GM19351 (cell line): Measurements from ENCODE around the gene PCDH19.

Experiments
- ATAC-seq: cut with Tn5 transposase; IDR thresholded peaks from one replicate; pipeline ENCODE4 v1.9.1; 2021; ENCODE audit warnings: mild to moderate bottlenecking, moderate library complexity; ENCODE audit not compliant: unreplicated experiment

Gene PCDH19

DNA sequence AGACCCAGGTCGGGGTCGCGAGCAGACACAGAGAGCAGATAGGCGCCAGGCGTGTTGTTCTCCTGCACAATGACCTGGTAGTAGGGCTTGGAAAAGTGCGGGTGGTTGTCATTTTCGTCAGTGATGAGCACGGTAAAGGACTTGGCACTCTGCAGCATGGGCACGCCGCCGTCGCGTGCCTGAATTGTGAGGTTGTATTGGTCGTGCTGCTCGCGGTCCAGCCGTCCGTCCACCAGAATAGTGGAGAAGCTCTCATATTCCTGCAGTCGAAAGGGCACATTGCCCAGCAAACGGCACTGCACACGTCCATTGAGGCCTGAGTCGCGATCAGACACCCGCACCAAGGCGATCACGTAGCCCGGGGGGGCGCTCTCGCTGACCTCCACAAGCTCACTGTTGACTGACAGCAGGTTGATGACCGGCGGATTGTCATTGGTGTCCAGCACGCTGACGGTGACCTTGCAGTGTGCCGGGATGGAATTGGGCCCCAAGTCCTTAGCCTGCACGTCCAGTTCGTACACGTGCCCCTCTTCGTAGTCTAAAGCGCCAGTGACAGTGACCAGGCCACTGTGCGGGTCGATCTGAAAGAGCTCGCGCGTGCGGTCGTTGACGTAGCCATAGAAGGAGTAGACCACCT is 2.8 kb downstream of the PCDH19 start:
- no peak for ATAC-seq

DNA sequence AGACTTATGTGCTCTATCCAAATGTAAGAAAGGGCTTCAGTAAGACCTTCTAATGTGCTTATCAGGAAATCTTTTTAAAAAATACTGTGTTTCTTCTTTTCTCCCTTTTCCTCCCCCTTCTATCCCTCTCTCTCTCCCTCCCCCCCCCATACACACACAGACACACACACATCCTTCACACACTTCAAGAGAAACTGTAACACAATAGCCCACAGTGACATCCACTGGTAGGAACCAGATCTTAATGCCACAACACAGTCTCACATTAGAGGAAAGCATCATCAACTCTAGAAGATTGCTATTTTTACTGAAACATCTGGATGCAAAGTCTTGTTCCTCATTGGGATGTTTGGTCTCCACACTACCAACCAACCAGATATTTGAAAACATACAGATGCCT is 4.6 kb downstream of the PCDH19 start:
- ATAC-seq = no peak

DNA sequence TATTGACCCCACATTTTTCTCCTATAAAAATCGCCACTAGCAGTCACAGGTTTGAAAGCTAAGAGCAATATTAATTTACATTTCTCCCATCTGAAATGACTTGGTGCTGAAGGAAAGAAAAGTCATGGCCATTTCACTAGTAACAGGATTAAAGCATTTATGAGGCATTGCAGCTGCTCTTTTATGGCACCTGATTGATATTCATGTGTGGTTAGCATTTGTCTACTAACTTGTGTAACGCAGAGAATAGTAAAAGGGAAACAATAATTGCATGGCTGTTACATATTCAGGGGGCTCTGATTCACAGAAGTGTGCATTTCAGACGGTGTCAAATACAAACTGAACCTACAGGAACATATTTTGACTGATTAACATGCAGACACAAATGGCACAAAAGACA is 5.2 kb downstream of the PCDH19 start:
- ATAC-seq = no peak

DNA sequence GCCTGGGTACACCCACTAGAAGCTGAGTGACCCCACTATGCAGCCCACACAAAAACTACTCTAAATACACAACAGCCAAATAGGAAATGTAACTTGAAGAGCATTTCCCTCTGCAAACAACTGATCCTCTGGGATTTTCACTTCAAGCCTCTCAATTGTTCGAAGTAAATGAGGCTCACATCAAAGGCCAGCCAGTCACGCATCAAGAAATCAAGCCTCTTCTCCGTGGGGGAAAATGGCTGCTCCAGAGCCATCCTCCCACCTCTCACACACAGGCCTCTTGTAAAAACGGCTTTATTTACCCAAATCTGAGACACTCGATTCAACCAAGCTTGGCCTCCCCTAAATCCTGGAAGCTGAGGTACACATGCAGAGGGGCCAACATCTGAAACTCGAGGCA is 14.3 kb downstream of the PCDH19 start:
- no peak for ATAC-seq

DNA sequence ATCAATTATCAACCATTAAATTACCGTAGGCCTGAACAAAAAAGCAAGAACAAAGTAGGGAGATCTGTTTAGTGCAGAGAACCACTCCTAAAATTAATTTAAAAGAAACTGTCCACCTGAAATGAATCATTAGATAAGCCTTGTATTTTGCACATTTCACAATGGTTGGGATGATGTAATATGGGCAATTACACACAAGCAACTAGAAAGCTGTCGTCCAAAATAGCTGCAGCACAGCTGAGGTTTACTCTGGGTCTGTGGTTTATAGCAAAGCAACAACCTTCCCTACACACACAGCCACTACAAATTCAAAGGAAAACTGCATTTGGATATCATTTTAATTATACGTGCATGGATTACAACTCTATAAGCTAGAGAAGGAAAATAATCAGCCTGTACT is 28.5 kb downstream of the PCDH19 start:
- ATAC-seq = no peak

DNA sequence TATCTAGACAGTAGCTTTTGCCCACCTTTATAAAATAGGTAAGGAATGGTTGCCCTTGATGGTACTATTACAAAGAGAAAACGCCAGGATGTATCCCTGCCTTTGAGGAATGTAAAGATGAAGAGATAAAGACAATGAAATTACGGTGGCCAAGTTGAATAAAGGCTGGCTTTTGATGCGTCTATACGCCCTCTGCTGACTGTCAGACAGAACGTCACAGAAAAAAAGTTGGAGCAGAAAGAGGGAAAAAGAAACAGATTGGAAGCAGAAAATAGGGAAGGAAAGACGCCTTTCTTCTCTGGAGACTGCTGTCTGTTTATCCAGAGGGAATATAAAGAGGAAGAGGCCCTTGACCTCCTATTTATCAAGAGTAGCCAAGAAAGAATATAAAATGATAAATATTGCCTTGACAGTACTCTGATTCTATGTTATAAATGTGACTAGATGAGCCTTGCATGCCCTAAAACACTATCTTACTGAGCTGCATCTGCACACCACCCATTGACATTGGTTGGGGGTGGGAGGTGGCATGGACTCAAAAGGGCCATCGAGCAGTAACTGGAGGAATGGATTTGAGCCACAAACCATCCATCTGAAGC is 30.6 kb downstream of the PCDH19 start:
- ATAC-seq = no peak

DNA sequence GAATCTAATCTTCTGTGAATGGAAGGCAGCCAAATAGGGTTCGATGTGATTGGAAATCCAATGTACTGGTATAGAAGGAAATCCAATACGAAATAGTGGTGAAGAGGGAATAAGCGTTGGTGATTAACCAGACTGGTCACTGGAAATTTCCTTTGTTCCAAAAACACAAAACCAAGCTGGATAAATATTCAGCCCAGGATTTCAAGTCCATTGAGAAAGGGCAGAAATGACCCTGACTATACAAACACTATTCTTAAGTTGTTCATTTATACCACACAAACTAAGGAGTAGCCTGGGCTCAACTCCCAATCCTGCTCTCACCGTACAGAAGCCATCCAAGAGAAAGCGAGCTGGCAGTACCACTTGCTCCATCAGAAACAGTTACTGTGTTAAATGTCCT is 32.2 kb downstream of the PCDH19 start:
- ATAC-seq = no peak

DNA sequence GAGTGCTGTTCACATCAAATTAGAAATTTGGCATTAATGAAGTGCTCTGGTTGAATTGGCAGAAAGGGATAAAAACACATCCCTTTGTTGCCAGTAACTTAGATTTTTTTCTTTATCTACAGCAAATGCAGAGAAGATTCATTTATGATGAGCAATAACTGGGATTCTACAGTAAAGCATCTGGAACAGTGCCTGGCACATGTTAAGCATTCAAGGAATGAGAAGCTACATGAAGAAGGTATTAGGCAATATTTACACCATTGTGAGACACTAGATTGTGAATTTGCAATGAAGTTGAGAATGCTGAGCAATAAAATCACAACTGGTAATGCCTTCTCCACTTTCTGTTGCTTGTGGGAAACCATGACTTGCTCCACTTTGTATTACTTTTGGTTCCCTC is 33.5 kb downstream of the PCDH19 start:
- no peak for ATAC-seq

DNA sequence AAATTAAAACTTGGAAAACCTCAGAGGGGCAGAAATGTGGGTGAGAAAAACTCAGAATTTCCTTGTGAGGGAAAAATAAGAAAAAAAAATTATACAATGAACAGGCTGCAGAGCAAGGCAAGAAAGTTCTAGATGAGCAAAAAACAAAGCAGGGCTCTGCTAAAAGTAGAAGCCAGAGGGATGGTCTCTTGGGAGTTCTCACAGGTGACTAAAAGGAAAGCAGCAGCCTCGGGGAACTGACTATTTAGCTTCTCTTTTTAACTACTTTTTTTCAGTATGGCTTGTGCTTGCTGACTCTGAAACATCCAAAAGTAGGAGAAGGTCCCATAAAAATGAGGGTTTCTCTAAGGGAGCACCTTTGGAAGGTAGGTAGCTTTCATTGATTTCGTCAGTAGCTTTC is 36.4 kb downstream of the PCDH19 start:
- ATAC-seq = no peak

DNA sequence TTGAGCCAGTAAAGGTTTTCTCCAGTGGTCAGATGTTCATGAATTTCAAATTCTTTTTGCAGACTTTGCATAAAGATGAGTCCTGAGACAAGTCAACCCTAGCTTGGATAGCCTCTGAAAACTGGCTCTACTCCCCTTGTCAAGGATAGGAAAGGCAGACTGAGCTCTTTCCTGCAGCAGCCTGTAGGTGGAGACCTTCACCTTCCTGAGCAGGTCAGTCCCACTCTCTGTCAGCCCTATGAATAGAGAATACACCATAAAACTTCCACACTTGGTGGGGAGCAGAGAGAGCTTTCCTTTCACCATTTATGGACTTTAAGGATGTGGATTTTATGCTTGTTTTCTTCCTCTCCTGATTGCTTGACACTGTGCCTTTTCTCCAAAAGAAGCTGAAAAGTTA is 41.9 kb downstream of the PCDH19 start:
- peak; percentile 81 for ATAC-seq

DNA sequence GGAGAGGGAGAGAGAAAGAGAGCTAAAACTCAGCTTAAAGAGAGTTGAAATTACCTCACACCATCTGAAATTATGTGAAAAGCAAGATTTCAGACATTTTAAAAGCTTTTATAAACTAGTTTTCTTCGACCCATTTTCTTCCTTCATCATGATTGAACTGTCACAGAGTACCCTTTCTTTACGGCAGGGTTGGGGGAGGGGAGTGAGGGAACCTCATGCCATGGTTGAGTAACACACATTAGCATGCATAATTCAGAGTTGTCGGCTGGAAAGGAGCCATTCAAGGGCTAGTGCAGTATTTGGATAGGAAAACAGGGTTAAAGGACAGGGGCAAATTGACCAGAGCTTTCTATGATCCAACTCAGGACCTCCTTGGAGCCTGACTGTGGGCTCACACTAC is 46.2 kb downstream of the PCDH19 start:
- no peak for ATAC-seq

DNA sequence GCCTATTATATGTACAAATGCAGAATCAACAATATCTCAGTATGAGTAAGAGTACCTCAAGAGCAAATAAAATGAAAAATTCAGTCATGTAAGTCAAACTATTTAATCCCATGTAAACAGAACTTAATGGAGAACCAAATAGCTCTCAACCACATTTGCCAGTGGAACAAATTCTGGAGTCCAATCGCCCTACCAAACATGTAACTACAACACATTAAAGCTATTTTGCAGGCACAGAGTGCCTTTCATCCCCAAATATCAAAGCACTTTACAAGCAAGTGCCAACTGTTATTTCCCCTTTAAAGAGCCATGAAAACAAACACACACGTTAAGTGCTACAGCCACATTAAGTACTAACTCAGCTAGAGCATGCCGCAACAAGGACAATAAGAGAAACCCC is 51.3 kb downstream of the PCDH19 start:
- ATAC-seq = no peak

DNA sequence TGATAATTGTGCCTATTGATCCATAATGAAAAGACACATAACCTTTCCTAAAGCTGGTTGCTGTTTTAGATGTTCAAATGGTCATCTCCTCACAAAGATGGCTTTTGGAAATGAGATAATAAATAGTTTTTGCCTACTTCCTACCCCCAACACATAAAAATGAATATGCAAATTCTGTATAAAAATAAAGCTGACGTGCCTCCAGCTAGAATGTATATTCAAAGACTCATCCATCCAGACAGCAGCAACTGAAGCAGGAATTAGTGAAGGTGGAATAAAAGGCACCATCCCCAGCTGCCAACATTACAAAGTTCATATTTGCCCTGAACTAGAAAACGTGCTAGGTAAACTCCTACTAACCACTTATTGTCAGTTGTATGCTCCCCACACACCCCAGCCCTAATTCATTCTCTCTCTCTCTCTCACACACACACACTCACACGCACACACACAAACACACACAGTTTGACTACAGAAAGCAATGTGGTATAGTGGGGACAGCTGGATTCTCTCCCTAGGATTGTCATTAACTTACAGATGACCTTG is 53.6 kb downstream of the PCDH19 start:
- no peak for ATAC-seq

DNA sequence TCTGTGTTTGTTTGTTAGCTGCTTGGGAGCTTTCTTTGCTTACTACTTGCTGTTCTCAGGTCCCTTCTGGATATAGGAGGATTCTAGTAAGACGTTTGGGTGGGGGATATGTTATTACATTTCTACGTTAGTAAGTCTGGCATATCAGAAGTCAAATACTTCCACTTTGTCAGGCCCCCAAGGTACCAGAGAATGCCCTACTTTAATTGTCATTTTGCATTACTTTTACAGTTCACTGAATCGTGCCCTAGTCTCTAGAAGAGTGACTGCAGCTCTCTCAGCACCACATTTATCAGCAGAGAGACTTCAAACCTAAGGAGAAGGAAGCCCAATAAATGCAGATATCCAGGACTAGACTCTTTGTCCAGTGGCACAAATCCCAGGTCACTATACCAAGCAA is 54.4 kb downstream of the PCDH19 start:
- no peak for ATAC-seq

DNA sequence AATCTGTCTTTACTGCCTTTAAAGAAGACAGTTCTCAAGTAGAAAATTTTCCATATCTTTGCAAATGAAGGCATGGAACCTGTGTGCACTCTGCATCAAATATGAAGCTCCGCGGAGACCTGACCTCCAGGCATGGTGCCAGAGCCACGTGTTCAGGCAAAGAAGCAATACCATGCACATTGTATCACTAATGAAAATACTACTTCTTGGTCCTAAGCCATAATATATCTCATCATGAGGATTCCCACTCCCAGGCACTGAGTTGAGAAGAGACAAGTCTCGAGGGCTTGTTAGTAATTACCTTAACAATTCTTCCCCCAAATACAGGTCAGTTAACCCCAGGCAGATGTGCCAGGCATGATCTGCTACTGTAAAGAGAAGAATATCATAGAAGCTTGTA is 56.7 kb downstream of the PCDH19 start:
- ATAC-seq = no peak

DNA sequence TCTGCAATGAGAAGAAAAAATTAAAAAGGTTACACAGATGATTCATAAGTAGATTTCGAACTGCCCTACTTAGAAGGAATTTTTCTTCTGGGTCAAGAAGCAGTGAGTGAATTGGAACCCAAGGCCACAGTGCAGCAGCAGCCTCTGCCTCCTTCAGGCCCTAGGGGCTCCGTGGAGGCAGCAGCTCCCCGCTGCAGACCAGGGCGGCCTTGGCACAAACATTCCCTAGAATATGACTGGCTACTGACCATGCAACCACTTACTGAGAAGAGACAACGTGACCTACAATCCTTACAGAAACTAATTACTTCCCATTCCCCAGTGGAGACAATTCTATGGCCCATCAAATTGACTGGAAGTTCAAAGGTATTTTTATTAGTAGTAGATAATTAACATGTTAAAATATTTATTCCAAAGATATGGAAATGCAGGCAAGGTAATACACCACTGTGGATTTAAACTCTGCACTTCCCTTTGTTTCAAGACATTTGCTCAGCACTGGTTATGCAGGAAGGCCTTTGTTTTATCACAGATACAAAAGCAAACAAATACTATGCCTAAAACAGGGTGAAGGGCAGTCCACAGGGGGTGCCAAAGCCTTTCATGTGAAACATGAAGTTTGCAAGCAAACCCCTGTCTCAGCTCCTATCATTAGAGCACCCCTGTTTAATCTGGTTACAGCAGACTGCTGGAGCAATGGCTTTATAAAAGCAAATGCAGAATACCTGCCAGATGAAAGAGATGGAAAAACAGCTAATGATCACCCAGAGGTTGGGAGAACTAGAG is 59.2 kb downstream of the PCDH19 start:
- ATAC-seq = no peak

DNA sequence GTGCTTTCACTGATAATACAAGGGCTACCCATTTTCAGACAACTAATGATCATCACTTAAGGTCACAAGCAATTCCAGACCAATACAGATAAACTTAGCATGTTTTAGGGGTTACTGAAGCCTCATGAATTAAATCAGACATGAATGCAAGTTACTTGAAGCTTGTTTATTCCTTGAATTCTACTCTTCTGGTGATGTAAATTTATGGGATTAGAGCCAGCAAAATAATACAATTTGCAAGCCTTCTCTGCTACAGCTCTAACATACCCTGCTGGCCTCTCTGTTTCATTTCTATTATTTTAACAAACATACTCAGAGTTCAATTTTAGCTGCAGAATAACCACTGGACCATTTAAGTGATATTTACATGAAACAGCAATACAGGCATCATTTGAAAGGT is 60.7 kb downstream of the PCDH19 start:
- ATAC-seq = no peak

DNA sequence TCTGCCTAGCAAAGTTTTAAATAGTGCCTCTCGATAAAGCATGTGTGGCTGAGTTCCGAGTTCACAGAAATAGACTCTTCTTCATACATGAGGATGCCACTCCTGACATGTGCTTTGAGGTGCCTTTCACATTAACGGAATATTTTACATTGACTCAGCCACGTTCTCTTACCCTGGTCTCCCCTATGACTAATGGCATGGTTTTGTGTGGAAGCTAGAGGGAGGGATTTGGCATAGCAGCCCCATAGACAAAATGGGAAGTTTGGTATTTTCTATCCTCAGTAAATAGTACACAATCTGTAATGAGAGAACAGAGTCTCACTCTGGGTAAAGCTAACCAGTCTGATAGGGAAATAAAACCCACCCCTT is 68.9 kb downstream of the PCDH19 start:
- no peak for ATAC-seq

DNA sequence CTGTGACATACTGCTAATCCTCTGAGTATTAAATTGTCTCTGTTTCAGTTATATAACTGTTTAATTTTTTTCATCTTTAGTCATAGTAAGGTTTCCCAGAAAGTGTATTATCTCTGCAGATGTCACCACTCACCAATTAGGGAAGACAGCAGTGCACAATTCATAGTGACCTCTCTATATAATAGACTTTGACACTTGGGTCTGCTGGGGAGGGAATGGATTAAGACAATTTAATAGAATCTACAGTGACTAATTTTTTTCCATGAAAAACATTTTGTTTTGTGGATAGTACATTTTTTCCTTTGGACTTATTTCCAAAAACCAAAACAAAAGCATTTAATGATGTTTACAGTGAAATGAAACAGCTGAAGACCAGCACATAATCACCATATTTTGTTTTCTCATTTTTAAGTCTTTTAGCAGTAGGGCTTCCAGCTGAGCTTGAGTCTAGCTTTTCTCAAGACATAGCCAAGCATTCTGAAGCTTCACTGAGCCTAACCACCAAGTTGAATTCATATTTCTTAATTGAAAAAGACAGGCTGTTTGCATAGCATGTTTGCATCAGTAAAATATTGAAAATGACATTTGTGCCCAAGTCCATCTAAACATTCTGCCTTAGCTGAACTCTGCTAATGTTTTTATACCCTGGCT is 69.5 kb downstream of the PCDH19 start:
- no peak for ATAC-seq

DNA sequence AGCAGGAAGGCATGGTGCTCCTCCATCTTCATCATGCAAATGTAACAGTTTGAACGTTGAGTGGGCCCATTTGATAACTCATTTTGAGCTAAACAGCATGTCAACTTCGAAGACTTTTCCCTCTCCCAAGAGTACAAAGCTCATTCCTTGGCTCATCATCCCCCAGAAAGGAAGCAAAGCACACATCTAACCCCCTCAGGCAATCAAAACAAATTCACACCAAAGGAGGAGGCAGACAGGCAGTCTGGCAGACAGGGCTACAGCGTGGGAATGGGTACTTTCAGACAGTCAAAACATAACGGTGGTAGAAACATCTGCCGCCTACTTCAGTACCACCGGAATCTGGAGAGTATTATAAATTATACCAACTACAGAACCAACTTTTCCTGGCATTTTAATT is 81.7 kb downstream of the PCDH19 start:
- no peak for ATAC-seq

DNA sequence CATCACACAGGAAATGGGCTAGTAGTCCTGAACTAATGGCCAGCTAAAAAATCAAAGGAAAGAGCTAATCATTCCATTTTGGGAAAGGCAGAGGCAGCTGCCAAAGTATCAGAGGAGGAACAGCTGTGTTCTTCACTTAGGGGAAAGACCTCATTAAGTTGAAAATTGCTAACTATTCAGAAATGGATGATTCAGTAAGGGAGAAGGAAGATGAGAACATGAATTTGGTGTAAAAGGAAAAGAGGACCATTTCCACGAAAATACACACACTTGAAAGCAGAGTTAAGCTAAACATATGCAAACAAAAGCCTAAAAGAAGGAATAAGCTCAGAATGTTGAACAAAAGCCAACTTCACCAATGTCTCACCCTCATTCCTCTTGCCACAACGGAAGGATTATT is 90.4 kb downstream of the PCDH19 start:
- ATAC-seq = no peak

DNA sequence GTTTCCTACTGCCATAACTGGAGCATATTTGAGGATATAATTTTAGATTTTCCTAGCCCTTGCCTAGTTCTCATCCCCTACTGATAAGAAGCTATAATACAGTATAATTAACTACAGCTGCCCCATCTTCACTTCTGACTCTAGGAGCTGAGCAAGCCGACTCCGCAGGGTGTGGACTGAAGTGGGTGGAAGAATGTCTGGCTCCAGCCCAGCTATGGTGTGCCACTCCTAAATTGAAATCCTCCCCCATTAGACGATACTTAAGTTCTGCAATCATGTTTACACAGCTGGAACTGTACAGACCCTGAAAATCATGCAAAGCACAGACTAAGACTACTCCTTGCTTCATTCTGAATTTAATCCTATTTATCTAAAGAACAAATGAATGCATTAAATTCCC is 93.1 kb downstream of the PCDH19 start:
- no peak for ATAC-seq
